GM19043 (cell line): ENCODE measurements around the gene GPR52.
"Not testable (repeated sequence)": the region's sequence is repeated elsewhere in the genome, so short reads cannot be mapped to it uniquely, and the experiment has no call there.

Experiments used
- ATAC-seq: cut with Tn5 transposase; IDR thresholded peaks from one replicate; pipeline ENCODE4 v1.9.1; 2021; ENCODE audit warnings: low read depth; ENCODE audit not compliant: unreplicated experiment

The GPR52 gene

GRCh38 chr1:174447866-174448530, at the start of gene GPR52:
TSS of gene GPR52 (plus strand) at chr1:174447964. CDS start at chr1:174448112, 148 bp downstream.
- no peak for ATAC-seq

- ATAC-seq: no peak
These were observed 49.5 kb upstream of the GPR52 start for GRCh38 chr1:174398246-174398645.

- no peak for ATAC-seq
These were observed 48.6 kb upstream of the GPR52 start for GRCh38 chr1:174399211-174399610.

GRCh38 chr1:174401075-174401474, 46.7 kb upstream of the GPR52 start:
- ATAC-seq: no peak

GRCh38 chr1:174405219-174405618, 42.5 kb upstream of the GPR52 start:
- no peak for ATAC-seq

- no peak for ATAC-seq
These were observed 41.3 kb upstream of the GPR52 start for GRCh38 chr1:174406421-174406820.

- no peak for ATAC-seq
These were observed 40.1 kb upstream of the GPR52 start for GRCh38 chr1:174407665-174408064.

- ATAC-seq: no peak
These were observed 39.6 kb upstream of the GPR52 start for GRCh38 chr1:174408146-174408545.

GRCh38 chr1:174409801-174410200, 38.0 kb upstream of the GPR52 start:
- ATAC-seq: not testable (repeated sequence)

GRCh38 chr1:174413632-174414031, 34.1 kb upstream of the GPR52 start:
- no peak for ATAC-seq

GRCh38 chr1:174414203-174414602, 33.6 kb upstream of the GPR52 start:
- ATAC-seq: no peak

GRCh38 chr1:174415506-174415905, 32.3 kb upstream of the GPR52 start:
- no peak for ATAC-seq

GRCh38 chr1:174417921-174418320, 29.8 kb upstream of the GPR52 start:
- ATAC-seq: no peak

GRCh38 chr1:174425121-174425520, 22.6 kb upstream of the GPR52 start:
- no peak for ATAC-seq

GRCh38 chr1:174426153-174426552, 21.6 kb upstream of the GPR52 start:
- ATAC-seq: no peak

- ATAC-seq: no peak
These were observed 19.7 kb upstream of the GPR52 start for GRCh38 chr1:174428033-174428432.

GRCh38 chr1:174428739-174429138, 19.0 kb upstream of the GPR52 start:
- ATAC-seq: no peak

GRCh38 chr1:174433451-174433850, 14.3 kb upstream of the GPR52 start:
- ATAC-seq: no peak

GRCh38 chr1:174445351-174445750, 2.4 kb upstream of the GPR52 start:
- ATAC-seq: no peak

- ATAC-seq: no peak
These were observed 1.9 kb upstream of the GPR52 start for GRCh38 chr1:174445817-174446216.

GRCh38 chr1:174448531-174448883, 743 bp downstream of the GPR52 start:
- ATAC-seq: no peak

GRCh38 chr1:174448974-174449373, 1.2 kb downstream of the GPR52 start:
- ATAC-seq: no peak

- ATAC-seq: no peak
These were observed 3.6 kb downstream of the GPR52 start for GRCh38 chr1:174451408-174451807.
